ENCODE measurements around the gene MTA2.
A peak's percentile ranks its signal among the peaks of the same experiment; 100 is the strongest.

MTA2 gene

GRCh38 chr11:62545437-62546243, 56.0 kb downstream of the MTA2 start:
- peak; percentile 96 for DNase-seq

GRCh38 chr11:62544581-62545436, 56.9 kb downstream of the MTA2 start:
- no peak for DNase-seq

GRCh38 chr11:62543680-62544444, 57.8 kb downstream of the MTA2 start:
- peak; percentile 16 for DNase-seq
